Hematopoietic multipotent progenitor cell treated with erythropoietin and hydrocortisone succinate and interleukin-3 and kit ligand, for 17 days (in vitro differentiated cells): ENCODE data around the gene EEF1E1.

Experiments
- DNase-seq: peaks from one replicate; pipeline ENCODE4 v3.0.0-alpha.2; 2015; ENCODE audit warnings: low spot score

EEF1E1 gene

DNA sequence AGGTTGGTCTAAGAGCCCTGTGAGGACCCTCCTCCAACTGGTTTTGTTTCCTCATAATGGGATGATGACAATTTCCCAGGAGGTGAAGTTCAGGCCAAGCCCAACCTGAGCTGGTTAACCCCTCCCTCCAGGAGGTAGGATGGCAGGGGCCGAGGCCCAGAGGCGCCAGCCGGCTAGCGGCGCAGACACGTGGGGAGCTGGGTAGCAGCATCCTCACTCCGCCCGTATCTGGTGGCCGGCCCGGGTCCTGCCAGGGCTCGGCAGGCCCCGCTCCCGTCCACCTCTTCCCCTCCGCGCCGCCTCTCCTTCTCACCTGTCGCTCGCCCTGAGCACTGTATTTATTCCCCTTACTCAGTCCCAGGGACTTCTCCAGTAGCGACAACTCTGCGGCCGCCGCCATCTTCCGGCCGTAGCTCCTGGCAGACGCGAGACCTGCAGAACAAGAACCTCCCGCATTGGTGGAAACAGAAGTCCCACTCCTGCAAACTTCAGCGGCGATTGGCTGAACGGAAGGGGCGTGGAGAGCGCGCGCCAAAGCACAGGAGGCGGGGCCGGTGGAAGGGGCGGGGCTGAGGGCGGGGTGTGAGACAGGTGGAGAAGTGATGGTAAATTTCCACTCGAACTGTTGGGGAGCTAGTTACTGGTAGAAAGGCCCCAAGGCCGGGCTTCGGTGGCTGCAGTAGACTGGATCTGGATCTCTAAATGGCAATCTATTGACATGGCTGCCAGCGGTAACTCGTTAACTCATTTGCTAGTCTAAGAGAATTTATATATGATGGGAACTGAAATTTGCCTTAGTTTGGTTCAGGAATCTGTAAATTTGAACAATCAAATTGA is at the start of gene EEF1E1:
Gene EEF1E1, minus strand, starts transcription at position 427 of the 837 bp plus-strand sequence. Its CDS starts 27 bp downstream, at position 400.
- peak; percentile 90 for DNase-seq

DNA sequence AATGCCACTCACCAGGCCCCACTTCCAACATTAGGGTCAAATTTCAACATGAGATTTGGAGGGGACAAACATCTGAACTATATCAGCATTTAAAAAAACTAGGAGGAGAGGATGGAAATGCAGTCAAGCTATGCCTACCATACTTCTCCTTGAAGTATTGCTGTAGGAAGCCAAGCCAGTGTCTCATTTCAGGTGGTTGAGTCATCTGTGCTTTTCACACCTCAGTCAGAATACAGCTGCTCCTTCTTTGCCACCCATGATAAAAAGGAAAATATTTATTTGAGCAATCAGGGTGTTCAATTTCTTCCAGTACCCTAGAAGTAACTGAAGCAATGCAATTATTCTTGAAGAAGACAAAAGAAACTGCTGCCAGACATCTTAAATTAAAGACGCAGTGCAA is 47.0 kb upstream of the EEF1E1 start:
- DNase-seq: no peak

DNA sequence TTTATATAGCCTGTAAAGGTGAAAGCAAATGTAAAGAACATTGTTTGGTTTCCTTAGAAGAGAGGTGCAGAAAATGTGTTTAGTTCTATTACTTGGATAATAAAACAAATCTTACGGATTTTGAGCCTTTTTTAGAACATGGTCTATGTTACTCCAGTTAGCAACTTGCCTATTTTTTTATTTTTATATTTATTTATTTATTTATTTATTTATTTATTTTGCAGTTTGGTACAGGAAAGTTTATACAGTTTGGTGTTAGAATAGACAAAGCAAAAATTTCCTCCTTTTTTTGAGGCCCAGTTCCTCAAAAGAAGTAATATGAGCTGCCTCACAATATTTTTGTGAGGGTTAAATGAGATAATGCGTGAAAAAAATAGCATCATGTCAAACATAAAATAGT is 41.6 kb upstream of the EEF1E1 start:
- DNase-seq: no peak

DNA sequence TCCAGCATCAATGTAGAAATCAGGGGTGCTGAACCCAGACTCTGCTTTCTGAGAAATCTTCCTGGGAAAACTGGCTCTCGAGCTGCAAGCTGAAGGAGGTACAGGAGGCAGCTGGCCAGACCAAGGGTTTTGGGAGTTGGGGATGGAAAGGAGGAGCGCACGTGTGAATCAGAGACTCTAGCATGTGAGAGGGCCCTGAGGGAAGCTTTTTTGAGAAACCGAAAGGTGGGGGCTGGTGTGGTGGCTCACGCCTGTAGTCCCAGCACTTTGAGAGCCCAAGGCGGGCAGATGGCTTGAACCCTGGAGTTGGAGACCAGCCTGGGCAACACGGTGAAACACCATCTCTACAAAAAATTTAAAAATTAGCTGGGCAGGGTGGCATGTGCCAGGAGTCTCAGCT is 37.1 kb upstream of the EEF1E1 start:
- DNase-seq: no peak

DNA sequence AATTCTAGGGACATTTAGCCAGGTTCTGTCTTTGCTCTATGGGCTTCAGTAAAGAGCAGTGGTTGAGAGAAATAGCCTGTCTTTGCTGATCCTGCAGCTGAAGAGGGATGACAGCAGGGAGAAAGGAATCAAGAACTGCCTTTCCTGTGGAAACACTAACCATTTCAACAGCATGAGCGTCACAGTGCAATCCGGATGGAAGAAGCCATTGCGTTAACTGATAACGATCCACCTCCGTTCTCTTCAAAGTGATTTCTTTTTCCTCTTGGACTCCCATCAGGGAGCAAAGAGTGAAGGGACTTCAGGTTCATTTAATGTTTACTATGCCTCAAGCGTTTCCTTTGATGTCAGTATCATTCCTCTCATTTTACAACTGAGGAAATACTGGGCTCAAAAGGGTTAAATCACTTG is 35.2 kb upstream of the EEF1E1 start:
- no peak for DNase-seq

DNA sequence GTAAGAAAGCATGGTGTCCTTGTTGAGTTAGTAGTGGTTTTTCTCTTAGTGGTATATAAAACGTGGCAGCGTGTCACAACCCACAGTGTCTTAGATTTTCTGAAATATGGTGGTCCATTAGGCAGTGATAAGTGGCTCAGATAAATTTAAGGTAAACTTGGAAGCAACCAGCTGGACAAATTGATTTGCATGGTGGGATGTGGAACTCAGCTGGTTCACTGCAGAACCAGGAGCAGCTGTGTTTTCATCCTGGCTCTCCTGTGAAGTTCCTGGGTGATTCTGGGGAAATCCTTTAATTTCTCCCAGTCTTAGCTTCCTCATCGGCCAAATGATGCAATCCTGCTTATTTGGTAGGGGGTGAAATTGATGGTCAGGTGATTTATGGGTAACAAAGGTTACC is 32.9 kb upstream of the EEF1E1 start:
- no peak for DNase-seq

DNA sequence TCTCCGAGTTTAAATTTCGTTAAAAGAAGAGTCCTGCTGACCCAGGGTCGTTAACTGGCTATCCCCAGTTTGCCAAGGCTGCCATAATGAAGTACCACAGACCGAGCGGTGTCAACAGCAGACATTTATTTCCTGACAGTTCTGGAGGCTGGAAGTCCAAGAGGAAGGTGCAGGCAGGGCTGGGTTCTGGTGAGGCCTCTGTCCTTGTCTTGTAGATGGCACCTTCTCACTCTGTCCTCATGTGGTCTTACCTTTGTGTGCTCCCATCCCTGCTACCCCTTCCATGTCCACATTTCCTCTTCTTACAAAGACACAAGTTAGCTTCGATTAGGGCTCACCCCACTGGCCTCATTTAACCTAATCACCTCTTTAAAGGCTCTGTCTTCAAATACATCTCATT is 29.8 kb upstream of the EEF1E1 start:
- no peak for DNase-seq

DNA sequence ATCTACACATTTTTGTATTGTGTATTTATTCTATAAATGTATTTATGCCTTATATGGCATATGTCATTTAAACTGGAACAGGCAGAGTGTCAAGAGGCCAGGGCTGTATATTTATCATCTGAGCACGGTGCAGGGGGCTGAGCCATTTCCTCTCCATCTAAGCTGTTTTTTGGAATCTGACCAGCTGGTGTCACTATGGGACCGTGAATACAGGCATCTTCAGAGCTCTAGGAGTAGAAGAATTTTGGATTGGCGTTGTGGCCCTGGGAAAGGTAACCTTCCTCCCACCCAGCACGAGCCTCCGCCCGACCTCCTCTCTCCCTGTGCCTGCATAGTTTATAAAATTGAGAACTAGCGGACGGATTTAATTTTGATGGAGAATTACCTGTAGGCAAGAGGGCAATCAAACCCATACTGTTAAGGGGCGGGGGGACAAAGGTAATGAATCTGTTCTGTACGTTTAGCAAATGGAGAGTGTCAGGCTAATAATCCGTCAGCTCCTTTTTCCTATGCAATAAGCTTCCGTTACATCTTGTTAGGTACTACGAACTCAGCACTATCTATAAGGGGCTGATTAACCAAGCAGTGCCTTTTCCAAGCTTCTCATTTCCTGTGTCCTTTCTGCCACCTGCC is 29.0 kb upstream of the EEF1E1 start:
- DNase-seq: peak; percentile 10

DNA sequence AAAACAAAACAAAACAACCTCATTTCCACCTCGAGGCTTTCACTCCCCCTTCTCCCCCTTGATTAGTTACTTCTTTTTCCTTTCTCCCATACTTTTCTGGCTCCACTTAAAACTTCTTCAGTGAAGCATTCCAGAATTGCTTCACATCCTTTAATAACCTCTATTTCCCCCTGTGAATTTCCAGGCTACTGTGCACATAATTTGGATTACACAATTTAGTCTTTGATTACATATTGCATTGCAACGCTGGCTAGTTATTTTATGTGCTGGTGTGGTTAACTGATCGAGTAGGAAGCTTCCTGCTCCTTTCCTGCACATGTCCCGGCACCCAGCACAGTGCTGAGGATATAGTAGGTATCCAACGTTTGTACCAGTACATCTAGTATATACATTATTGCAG is 28.1 kb upstream of the EEF1E1 start:
- no peak for DNase-seq

DNA sequence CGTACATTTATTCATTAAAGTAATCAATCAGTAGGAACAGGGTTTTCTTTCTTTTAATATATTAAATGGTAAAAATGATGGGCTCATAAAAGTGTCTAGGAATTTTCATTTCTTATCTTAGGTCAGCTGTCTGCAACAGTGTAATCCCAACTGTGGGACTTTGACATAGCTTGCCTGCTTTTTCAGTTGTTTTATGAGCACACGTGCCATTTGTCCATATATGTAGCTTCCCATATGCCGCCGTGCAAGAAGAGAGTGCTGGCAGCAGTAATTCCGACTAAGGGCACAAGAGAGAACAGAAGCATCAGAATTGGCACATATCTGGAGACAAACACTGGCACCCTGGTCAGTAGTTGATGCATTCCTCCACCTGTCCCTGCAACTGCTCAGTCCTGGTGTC is 20.9 kb upstream of the EEF1E1 start:
- no peak for DNase-seq

DNA sequence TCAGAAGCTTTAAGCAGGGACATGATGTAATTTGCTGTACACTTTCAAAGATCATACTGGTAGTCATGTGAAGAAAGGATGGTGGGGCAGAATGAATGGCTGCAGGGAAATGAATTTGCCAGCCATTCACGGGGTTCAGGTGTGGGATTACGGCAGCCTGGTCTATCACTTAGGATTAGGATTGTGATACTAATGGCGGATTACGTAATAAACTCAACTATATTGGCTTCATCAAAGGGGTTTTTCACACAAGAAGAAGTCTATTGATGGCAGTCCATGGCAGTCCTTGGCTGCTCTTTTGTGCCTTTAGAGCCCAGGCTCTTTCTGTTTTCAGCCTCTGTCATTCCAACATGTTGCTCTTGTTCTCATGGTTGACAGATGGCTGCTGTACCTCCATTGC is 12.6 kb upstream of the EEF1E1 start:
- DNase-seq: no peak

DNA sequence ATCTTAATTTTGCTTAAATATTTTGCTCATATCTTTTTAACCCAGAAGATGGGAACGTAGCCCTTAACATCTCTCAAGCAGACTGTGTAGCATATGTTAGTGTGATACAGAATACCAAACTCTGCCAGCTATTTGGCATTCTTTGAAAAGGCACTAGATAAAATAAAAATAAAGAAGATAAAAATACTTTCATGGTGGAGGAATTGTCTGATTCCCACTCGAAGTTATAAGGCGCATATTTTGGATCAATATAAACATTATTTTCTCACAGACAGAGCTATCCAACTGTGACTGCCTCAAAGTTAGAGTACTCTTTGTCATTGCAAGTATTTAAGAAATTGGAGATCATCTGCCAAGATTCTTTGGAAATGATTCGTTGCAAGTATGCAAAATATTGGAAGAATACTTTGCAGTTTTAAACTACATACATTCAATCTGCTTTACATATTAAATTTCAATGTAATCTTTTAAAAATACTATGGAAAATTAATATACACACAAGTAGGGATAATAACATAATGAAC is 10.8 kb upstream of the EEF1E1 start:
- DNase-seq: no peak

DNA sequence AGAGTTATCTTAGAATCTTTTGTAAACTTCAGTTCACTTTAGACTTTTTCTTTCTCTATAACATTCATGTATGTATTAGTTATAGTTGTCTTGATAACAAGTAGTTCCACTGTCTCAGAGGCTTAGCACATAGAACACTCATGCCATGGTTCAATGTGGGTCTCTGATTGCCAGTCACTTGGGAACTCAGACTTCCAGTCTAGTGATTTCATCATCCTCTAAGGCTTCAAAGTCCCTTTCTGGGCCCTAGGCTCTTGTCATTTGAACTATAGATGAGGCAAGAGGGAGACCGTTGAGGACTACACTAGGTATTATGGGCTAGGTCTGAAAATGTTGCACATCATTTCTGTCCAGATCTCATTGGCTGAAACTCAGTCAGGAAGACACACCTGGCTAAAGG is 8.4 kb upstream of the EEF1E1 start:
- DNase-seq: no peak

DNA sequence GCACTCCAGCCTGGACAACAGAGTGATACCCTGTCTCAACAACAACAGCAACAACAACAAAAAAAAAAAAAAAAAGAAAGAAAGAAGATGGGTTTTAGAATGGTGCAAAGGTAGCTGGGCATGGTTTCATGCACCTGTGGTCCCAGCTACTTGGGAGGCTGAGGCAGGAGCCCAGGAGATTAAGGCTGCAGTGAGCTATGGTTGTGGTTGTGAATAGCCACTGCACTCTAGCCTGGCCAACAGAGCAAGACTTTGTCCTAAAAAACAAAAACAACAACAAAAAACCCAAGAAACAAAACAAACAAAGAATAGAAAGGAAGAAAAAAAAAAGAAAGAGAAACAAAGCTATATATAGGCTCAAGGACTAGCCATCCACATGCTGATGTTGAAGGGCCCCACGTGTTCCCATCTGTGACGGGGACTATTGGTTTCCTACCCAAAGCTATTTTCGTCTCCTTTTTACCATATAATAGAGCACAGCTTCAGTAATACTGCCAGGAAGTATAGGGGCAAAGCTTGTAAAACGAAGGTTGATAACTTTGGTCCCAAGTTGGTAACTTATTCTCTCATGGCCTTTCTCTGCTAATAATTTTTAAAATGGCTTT is 7.9 kb upstream of the EEF1E1 start:
- no peak for DNase-seq

DNA sequence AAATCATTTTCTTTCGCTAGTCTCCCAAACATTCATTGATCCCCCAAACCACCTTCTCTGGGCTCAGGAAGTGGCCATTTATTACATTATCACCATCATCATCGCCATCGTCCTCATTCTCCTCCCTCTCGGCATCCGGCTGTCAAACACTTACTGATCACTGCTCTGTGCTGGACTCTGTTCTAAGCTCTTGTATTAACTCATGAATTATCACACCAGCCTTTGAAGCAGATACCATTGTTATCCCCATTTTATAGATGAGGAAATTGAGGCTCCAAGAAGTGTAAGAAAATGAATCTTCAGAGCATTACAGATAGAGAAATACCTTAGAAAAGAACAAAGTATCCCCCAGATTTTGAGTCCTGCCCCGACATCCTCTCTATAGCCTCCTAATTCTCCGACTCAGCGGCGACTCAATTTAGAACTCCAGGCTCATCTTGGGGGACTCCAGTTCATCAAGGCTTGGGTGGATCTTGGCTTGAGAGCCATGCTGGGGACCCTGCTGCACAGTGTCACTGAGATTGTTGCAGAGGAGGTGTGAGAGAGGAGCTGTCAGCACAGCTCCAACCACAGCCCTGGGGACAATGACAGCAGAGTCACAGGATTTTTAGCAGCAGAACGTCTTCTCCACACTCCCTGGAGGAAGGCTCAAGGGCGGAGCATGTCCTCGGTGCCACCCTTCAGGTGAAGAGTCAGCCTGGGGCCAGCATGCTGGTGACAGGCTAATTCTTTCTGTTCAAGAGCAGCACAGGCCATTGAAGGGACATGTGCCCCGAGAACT is 6.6 kb upstream of the EEF1E1 start:
- no peak for DNase-seq

DNA sequence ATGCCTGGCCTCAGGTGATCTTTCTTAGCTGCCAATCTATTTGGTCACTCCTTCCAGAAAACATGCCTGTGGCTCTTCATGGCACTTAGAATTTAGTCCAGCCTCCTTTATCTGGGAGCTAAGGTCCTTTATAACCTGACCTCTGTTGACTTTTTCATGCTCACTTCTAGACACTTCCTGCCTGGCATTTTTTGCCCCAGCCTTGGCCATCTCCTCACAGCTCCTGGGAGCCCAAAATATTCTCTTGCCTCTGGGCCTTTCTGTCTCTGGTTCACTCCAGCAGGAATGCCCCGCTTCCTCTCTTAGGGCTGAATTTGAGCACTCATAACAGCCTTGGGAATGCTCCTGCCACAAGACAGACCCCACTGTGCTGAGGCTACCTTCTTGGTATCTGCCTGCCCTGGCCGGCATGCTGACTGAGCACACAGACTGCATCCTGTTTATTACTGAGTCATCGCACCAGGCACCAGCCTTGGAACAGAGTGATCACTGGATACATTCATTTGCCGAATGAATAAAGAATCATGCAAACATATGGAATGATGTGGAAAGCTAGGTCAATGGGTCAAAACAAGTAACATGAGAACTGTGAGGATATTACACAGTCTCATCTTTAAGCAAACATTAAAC is 5.8 kb upstream of the EEF1E1 start:
- DNase-seq: no peak

DNA sequence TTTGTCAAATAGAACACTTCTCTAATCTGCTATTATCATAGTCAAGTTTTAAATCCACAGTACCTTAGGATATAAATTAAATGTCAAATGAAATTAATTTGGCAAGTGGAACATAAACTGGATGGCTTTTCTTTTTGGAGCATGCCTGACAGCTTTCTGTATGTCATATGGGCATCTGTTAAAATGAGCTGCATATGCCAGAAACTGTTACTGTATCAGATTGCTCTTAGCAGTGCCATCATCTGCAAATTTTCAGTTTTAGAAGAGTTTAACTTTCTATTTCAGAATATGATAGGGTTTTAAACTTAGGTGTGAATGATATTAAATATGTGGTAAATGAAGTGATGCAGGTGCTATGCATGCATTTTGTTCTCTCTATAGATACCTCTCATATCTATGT is 3.4 kb upstream of the EEF1E1 start:
- no peak for DNase-seq

DNA sequence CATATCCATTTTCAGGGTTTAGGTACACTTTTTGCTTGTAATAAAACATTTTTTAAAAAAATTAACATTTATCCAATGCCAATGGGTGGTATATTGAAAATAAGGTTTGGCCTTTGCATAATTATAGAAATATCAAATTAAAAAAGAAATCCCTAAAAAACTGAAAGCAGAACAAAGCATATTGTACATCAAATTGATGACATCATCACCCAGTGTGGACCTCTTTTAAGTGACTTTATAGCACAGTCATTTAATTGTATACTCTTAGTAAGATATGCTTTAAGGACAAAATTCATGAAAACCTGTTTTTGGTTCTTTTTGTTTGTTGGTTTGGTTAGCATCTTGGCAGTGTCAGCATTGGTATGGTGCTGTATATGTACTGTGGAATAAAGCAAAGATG is 1.4 kb upstream of the EEF1E1 start:
- DNase-seq: no peak

DNA sequence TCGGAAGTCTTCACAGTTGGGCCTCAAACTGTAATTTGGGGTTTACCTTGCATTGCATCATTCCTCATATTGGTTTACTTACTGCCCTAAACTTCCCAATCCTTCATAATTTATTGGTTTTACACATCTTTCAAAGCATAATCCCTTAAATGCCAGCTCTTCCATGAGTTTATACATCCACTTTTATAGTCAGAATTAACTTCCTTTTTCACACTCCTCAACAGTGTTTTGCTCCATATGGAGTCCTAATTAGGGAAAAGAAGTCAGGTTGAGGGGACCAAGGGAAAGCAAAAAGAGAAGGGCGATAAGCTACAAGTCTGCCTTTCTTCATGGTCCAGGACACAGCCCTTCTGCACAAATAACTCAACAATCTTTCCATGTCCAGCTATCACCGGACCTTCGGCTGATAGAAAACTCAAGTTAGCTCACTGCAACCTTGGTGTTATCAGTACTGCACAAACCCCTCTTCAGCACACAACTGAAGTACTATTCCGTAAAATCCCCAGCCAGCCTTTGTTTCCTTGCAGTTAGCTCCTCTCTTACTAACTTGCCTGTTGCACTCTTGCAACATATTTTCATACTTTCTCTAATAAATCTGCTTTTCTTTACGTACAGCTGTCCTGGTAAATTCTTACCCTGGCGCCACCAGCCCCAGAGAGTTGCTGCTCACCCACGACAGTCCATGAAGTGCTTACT is 2.0 kb downstream of the EEF1E1 start:
- peak; percentile 13 for DNase-seq

DNA sequence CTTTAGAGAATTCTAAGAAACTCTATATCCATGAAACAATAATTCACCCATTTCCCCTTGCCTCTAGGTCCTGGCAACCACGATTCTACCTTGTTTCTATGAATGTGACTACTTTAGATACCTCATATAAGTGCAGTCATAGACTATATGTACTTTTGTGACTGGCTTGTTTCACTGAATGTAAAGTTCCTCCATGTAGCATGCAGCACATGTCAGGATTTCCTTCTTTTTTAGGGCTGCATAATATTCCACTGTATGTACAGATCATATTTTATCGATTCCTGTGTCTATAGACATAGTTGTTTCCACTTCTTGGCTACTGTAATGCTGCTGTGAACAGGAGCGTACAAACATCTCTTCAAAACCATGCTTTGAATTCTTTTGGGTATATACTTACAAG is 11.7 kb downstream of the EEF1E1 start:
- DNase-seq: no peak

DNA sequence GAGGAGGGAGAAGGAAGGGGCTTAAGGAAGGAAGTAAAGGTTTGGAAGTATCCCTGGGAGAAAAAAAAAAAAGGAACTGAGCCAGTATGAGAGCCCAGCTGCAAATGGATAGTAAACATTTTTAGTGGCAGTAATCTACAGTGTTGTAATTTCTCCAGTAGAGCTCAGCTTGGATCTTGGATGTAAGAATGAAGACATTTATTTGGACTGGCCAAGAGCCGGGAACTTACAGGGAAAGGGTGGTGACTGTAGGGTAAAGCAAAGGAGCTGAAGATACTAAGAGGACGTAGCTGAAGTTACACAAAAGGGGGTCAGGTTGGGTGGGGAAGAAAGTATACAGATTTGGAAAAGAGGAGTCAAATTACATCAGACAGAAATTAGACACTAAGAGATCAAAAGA is 13.5 kb downstream of the EEF1E1 start:
- DNase-seq: no peak
